HG03060 (cell line): ENCODE measurements around the gene LAMC1.

ENCODE experiments used
- ATAC-seq: cut with Tn5 transposase; IDR thresholded peaks from one replicate; pipeline ENCODE4 v1.9.1; 2021; ENCODE audit warnings: low read depth, moderate number of reproducible peaks; ENCODE audit not compliant: unreplicated experiment

LAMC1 gene

DNA sequence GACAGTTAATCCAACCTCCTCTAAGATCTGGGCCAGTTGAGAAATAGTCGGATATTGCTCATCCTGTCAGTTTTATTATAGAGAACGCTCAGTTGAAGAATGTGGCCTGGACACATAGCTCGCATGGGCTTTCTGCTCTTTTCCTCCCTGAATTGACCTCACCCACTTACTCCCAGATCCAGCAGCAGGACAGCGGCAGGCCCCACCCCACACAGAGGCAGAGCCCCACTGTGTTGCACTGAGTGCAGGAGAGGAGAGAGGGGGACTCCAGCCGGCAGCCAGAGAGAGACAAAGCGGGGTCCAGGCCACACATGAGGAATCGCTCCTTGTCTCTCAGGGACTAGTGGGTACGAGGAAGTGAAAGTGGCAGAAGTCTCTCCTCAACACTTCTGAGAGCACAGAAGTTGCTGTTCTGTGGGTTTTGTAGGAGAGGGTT, 78.6 kb downstream of the LAMC1 start:
- no peak for ATAC-seq

DNA sequence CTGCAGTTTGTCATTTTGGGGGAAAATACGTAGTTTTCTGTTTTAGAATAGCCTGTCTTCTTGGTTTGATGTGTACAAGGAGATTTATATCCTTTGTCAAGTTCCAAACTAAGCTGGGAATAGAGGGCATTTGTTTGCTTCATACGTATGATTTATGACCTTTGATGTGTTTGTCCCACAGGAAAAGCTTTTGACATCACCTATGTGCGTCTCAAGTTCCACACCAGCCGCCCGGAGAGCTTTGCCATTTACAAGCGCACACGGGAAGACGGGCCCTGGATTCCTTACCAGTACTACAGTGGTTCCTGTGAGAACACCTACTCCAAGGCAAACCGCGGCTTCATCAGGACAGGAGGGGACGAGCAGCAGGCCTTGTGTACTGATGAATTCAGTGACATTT, 79.9 kb downstream of the LAMC1 start:
- ATAC-seq = no peak

DNA sequence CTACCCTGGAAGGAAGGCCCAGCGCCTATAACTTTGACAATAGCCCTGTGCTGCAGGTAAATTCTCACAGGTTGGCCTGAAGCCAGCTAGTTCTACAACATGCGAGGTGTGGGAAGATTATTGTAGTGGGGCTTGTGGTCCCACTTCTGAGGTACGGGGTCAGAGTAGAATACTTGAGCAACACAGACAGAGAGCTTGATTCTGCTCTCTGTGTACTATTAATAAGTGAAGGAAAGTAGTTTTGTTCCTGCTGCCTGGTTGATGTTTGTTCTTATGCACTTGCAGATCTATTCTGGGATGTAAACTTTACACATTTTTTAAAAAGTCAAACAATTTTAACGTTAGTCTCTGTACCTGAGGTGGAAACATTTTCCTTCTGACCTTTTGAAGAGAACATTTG, 80.4 kb downstream of the LAMC1 start:
- no peak for ATAC-seq

DNA sequence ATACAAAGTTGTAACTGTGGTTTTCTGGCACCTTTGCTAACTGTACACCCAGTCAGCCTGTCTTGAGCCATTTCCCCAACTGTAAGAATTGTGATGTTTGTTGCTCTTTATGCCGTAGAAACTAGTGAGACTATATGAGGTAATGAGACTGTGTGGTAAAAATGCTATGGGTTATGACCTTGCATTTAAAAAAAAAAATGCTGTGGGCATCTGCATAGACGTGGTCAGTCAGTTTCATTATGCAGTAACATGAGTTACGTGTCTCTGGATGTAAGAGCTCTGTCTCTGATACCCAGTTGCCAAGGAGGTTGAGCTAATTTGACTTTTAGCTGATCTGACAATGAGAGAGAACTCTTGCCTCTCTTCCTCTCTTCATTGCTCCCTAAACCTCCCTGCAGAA, 82.2 kb downstream of the LAMC1 start:
- ATAC-seq = no peak

DNA sequence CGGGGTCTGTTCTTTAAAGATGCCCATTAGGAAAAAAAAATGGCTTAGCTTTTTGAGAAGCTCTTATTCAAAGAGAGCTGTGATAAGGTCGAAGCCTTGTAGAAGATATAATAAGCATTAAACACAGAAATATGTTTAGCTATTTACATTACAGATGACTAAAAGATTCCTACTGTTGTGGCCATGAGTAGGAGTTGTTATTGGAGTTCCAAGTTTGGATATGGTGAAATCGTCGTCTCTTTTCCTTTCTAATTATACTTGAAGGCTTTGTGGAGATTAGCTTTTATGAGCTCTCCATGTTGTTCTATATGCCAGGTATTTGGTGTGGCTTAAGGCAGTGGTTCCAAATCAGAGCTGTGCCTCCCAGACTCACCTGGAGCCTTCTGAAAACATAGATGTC, 82.9 kb downstream of the LAMC1 start:
- no peak for ATAC-seq

DNA sequence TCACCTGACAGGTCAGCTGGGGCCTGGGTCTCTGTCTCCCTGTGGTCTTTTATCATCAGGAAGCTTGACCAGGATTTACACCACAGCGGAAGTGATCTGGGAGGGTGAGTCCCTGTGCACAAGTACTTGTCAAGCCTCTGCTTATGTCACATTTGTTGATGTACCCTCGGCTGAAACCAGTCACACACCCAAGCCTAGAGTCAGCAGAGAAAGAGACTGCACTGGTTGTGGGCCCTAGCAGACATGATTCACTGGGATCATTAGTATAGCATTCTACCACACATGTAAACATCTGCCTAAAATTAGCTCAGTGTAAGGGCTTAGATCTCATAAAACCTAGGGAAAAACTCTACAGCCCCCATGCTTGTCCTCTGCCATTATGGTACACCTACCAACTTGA, 83.5 kb downstream of the LAMC1 start:
- ATAC-seq = no peak

DNA sequence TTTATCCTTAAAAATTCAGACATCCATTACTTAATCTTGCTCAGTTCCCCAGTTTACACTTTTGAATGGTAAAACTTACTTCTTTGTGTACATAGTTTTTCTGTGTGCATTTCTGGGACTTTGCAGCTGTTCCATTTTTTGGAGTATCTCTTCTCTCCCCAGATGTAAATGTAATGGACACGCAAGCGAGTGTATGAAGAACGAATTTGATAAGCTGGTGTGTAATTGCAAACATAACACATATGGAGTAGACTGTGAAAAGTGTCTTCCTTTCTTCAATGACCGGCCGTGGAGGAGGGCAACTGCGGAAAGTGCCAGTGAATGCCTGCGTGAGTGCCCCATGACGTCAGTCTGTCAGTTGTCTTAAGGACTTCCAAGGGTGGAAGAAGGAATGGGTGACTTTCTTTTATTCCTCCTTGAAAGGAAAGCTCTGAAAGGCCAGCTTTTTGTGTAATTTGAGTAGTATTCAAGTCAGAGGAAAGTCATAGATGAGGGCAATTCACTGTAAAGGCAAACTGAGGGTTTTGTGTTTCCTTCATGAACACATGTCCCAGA, 87.2 kb downstream of the LAMC1 start:
- no peak for ATAC-seq

DNA sequence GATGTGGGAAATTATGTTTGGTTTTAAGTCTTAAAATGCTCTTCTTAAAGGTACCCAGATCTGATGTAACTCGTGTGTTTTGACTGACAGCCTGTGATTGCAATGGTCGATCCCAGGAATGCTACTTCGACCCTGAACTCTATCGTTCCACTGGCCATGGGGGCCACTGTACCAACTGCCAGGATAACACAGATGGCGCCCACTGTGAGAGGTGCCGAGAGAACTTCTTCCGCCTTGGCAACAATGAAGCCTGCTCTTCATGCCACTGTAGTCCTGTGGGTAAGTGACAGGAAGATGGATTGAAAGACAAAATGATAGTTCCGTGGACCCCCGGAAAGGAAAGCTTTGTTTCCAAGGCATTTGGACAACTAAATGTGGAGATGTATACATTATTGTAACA, 91.2 kb downstream of the LAMC1 start:
- ATAC-seq = no peak

DNA sequence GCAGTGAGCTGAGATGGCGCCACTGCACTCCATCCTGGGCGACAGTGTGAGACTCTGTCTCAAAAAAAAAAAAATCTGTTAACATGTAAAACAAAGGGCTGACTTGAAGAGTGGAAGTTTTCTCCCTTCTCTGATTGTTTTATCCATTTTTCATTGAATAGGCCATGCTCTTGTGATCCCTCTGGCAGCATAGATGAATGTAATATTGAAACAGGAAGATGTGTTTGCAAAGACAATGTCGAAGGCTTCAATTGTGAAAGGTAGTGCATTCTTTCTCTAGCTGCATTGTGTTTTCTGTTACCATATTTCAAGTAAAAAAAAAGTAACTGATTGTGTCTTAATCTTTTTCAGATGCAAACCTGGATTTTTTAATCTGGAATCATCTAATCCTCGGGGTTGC, 93.2 kb downstream of the LAMC1 start:
- ATAC-seq = no peak

DNA sequence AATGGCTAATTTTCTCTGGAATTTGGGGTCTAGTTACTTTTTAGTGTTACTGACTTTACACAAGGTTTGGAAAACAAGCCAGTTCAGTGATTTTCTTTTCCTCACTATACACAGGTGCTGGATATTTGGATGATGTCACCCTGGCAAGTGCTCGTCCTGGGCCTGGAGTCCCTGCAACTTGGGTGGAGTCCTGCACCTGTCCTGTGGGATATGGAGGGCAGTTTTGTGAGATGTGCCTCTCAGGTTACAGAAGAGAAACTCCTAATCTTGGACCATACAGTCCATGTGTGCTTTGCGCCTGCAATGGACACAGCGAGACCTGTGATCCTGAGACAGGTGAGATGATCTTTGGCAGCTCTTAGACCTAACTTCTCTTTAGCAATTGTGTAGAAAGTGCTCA, 98.4 kb downstream of the LAMC1 start:
- no peak for ATAC-seq

DNA sequence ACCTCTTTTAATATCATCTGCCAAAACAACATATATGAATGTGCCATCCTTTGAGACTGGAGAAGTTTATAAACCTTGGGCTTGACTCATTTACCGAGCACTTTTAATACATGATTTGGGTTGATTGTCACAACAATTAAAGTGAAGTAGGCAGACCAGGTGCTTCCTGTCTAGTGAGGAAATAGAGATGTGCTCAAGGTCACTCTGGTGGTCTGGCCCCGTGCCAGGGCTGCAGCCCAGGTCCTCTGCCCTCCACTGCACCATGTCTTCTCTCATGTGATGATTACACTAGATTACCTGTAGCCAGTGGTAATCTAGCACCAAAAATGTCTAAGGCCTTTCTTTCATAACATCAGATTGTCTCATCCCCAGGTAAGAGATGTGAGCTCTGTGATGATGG, 101.0 kb downstream of the LAMC1 start:
- no peak for ATAC-seq

DNA sequence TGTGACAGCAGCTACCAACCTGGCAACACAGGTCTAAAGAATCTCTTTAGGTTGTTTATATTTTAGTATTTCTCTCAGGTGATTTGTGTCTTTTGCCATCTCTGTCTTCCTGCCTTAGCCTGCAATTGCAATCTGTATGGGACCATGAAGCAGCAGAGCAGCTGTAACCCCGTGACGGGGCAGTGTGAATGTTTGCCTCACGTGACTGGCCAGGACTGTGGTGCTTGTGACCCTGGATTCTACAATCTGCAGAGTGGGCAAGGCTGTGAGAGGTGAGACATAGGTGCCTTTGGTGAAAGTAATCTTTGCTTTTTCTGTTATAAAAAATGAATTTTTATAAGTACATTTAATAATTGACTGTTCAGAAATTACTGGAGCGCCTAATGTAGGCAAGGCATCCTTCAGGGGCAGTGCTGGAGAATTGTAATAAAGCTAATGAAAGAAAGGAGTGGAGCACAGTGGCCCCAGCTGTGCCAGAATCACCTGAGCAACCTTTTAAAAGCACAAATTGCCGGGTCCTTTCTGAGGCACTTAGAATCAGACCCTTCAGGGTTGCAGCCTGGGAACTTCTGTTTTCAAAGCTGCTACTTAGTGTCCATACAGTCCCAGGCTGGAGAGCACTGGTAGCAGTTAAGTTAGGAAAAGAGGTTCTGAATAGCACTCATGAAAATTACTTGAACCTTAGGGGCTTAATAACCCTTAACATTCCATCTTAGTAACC, 102.2 kb downstream of the LAMC1 start:
- ATAC-seq = no peak

DNA sequence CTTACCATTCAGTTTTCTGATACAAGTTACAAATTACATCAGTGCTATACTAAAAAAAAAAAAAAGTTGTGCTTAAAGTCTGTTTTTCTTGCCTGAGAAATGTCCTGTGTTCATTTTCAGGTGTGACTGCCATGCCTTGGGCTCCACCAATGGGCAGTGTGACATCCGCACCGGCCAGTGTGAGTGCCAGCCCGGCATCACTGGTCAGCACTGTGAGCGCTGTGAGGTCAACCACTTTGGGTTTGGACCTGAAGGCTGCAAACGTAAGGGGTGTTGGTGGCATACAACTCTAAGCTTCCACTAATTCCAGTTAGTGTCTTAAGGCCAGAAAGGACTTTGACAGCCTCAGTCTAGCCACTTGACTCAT, 102.8 kb downstream of the LAMC1 start:
- ATAC-seq = no peak

DNA sequence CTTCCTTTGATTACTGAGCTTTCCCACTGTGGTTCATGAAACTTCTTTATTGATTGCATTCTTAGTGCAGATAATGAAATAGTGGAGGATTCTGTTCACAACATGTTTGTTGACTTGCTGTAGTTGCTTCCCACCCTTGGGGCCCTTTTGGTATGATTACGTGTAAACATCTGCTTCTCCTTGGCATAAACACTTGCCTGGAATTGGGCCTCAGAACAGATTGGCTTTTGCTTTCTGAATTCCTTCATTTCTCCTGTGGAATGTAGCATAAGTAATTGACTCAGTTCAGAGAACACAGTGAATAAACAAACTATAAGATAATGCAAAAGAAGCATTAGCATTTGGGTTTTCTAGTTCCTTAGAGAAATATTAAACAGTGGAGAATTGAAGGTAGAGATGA, 103.3 kb downstream of the LAMC1 start:
- ATAC-seq = no peak

DNA sequence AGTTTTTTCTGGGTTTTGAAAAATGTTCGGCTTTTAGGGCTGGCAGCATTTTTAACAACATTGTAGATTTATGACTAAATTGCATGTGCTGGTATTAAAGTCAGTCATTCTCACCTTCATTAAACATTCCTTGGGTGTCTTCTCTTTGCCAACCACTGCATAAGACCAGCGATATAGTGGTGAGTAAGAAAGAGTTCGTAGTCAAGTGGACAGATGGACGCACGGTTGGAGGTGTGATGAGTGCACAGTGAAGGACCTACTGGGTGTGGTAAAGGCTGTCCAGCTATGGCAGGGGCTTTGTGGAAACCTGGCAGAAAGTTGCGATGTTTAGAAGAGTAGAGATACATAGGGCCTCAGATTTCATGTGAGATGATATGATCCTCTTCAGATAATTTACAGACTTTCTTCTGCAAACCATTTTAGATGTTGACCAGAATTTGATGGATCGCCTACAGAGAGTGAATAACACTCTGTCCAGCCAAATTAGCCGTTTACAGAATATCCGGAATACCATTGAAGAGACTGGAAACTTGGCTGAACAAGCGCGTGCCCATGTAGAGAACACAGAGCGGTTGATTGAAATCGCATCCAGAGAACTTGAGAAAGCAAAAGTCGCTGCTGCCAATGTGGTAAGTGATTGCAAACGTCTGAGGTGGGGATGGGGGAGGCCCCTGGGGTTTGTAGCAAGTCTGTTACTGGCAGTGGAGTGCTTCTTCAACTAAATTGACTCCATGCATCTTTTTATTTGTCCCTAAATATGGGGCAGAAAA, 106.9 kb downstream of the LAMC1 start:
- no peak for ATAC-seq

DNA sequence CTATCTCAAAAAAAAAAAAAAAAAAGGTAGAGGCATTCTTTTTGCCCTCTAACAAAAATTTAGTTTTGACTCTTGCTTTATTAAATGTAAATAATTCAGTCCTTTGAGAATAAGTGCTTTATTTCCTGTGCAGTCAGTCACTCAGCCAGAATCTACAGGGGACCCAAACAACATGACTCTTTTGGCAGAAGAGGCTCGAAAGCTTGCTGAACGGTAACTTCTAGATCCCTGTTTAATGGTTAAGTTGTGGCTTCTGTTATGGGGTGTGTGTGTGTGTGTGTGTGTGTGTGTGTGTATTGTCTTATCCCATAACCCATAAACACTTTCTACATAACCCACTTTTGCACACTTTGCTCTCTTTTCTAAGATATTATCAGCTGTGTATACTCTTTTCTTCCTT, 107.9 kb downstream of the LAMC1 start:
- no peak for ATAC-seq

DNA sequence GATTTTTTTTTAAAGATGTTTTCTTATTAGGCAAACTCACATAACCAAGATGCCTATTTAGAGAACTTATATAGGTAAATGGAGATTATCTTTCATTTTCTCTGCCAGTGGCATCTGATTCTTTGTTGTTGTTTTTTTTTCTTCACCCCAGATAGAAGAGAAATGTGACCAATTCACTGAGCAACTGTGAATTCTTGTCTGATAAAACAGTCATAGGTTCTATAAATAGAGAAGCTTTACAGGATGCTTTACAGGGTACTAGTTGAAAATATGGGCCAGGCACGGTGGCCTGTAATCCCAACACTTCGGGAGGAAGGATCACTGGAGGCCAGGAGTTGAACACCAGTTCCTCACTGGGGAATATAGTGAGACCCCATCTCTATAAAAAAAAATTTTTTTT, 112.1 kb downstream of the LAMC1 start:
- ATAC-seq = no peak

DNA sequence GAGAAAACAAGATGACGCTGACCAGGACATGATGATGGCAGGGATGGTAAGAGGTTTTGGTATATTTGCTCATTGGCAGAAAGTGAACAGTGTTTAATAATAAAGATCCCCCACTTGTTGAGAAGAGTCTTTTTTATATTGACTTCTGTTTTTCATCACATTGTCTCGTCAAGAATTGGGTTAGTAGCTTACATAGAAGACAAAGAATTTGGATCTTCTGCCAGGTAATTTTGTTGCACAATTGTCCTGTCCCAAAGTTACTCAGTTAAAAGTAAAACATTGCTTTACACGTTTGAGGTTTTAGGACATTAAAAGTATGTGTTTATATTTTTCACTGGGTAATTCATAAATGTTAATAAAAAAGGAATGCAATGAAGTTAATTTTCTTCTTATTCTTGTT, 114.6 kb downstream of the LAMC1 start:
- ATAC-seq = no peak

DNA sequence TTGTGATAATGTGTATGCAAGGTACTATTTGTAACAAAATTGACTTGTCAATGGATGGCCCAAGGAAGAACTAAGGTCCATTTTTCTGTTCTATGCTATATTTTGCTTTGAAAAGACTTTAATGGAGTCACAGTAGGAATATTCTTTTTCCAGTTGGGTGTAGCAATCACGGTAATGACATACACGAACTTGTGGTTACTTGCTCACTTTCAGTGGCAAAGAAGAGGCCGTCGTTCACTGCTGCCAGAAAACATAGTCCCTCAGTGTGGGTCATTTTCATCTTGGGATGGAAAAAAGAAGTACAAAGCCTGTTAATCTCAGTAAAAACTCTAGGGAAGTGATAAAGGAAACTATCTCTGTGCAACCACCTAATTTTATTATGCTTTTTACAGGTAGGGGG, 115.1 kb downstream of the LAMC1 start:
- ATAC-seq = no peak

DNA sequence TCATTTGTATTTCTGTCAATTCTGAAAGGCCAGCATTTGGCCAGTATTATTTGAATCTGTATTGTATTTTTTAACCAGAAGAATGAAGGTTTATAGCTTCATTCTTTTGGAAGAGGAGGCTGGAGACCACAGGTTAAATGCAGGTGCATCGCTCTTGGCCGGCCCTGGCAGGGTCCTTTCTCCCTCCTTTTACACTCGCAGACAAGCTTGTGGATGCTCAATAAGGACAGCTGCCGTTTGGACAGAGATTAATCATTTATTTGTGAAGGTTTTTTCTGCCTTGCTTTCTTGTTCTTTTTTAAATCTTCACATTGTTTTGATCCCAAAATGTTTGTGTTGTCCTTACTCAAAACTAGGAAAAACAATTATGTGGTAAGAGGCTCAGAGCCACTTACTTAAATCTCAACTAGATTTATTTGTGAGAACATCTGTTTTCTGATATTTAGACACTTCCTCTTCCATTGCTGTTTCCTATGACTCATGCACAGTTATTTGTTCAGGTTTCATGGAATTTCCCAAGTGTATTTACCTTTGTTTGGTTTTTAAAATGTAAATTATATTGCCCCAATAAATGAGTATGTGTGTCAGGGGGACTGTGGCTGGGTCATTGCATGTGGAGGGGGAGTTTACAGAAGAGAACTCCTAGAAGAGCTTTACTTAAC, 116.2 kb downstream of the LAMC1 start:
- no peak for ATAC-seq

DNA sequence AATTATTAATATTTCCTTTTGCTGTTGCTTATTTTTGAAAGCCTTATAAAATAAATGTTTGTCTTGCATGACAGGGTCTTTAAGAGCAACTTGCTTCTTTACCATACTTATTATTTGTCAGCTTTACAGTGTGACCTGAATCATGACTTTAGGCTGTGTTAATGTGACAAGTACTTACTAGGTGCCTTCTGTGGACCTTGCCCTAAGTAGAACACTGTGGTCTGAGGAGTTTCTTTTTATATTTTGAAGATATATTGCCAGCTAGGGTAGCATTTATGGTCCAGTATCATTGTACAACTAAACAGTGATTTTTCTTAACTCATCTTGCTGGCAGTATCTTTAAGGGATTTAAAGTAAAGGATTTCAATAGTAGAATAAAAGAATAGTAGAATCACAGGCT, 117.4 kb downstream of the LAMC1 start:
- ATAC-seq = no peak

DNA sequence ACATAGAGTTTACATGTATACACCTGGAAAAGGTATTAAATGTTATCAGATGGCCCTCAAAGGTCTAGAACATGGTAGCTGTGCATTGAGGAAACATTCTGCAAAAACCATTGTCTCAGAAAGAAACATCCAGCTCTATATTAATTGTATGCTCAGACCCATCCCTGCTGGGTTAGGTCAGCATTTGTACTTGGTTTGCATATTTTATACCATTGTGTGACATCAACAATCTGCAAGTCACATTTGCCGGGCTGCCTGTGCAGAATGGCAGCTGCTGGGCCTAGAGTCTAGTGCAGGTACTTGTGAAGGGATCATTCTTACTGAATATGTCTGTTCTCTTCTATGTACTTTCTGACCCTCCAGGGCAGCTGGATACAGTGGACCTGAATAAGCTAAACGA, 119.0 kb downstream of the LAMC1 start:
- no peak for ATAC-seq
